Measurements from ENCODE around the gene P2RX2. TPM values are rescaled to one million over a fixed set of nuclear protein-coding genes. Genes with fewer than 3 reads are reported as not detected.

Gene P2RX2
- not detected in 2 replicates for total RNA-seq

DNA sequence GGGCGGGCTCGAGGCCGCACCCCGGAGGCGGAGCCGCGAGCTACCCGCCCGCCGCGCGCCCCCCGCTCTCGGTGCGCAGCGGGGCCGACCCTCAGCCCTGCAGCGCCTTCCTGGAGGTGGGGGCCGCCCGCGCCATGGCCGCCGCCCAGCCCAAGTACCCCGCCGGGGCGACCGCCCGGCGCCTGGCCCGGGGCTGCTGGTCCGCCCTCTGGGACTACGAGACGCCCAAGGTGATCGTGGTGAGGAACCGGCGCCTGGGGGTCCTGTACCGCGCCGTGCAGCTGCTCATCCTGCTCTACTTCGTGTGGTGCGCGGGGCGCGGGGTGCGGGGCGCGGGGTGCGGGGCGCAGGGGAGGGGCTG, at the start of gene P2RX2:
TSS of gene P2RX2 (plus strand) at position 94 of the 361 bp plus-strand sequence. CDS start at position 135, 41 bp downstream.
- DNase-seq (ENCODE audit: low read depth), result no peak
- H3K4me3 ChIP-seq (ENCODE audit: low read depth, low read length), result no peak within 1 kb of the TSS
- TF ChIP-seq CTCF (IDR thresholded peaks at IDR 0.05; ENCODE audit: insufficient read depth, low read depth, low read length), result no peak

DNA sequence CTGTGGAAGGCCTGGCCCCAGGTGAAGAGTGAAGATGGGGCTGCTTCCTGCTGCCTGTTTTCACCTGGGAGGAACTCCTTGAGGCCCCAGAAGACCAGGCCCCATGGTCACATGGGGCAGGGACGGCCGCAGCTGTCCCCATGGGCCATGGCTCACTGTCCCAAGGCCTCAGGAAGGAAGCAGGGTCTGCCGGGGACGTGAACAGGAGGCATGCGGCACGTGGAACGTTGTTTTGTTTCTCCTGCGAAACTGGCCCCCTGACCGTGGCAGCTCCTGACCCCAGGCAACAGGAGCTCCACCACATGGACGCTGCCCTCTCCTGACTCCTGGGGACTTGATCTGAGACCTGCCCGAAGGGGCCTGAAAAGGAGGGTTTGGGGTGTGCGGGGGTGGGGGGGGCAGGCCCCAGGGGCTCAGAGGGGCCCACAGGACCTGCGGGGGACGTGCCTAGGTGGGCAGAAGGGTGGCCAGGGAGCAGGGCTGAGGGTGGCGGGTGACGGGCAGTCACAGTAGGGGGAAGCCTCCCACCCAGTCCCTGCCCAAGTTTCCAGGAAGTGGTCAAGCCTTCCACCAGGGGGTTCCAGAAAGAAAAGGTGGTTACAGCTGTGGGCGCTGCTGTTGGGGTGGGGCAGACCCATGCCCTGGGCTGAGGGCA, 49.6 kb upstream of the P2RX2 start:
- TF ChIP-seq CTCF (IDR thresholded peaks at IDR 0.05; ENCODE audit: insufficient read depth, low read depth, low read length), result no peak
- H3K4me3 ChIP-seq (ENCODE audit: low read depth, low read length), result no peak overlapping the region
- no peak for DNase-seq (ENCODE audit: low read depth)

DNA sequence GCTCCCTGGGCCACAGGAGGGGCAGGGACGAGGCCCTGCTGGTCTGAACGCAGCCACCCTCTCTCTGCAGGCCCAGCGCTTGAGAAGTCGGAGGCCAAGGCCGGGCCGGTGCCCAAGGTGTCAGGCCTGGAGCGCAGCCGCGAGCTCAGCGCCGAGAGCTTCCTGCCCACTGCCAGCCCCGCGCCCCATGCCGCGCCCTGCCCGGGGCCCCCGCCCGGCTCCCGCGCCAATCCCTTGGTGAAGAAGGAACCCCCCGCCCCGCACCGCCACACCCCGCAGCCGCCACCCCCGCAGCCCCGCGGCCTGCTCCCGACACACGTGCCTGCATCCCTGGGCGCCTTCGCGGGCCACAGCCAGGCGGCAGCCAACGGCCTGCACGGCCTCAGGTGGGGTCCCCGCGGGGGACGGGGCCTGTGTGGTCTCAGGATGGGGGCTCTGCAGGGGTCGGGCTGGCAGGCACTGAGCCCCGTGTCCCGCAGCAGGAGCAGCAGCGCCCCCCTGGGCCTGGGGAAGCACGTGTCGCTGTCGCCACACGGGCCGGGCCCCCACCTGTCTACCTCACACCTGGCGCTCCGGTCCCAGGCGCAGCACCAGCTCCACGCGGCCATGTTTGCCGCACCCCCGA, 48.6 kb upstream of the P2RX2 start:
- DNase-seq (ENCODE audit: low read depth), result no peak
- no peak overlapping the region for H3K4me3 ChIP-seq (ENCODE audit: low read depth, low read length)
- TF ChIP-seq CTCF (IDR thresholded peaks at IDR 0.05; ENCODE audit: insufficient read depth, low read depth, low read length), result no peak

DNA sequence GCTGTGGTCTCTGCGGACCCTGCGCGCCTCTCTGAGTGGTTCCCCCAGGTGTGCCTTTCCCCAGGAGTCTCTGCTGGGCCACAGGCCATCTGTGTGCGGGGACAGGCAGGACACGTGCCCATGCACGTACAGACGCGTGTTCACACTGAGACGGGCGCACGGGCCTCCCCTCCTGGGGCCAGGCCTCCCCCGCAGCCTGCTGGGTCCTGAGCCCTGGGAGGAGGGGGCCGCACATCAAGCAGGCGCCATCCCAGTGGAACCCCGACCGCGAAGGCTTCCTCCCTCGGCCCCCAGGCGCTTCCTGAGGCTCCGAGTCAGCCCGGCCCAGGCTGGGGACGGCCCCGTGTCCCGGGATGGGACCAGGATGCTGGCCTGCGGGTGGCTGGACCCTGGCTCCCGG, 47.9 kb upstream of the P2RX2 start:
- DNase-seq (ENCODE audit: low read depth), result no peak
- no peak for TF ChIP-seq CTCF (IDR thresholded peaks at IDR 0.05; ENCODE audit: insufficient read depth, low read depth, low read length)
- no peak overlapping the region for H3K4me3 ChIP-seq (ENCODE audit: low read depth, low read length)

DNA sequence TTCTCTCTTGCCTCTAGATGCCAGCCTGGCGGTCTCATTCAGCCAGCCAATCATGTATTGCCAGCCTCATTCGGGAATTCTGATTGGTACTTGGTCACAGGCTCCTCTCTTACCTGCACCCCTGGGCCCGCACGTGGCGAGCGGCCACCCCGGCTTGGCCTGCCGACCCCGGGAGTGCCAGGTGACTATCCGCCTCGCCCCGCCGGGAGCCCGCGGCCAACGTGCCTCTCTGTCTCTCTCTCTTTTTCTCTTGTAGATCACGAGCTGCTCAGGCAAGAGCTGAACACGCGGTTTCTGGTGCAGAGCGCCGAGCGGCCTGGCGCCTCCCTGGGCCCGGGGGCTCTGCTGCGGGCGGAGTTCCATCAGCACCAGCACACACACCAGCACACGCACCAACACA, 47.5 kb upstream of the P2RX2 start:
- DNase-seq (ENCODE audit: low read depth), result no peak
- no peak overlapping the region for H3K4me3 ChIP-seq (ENCODE audit: low read depth, low read length)
- no peak for TF ChIP-seq CTCF (IDR thresholded peaks at IDR 0.05; ENCODE audit: insufficient read depth, low read depth, low read length)

DNA sequence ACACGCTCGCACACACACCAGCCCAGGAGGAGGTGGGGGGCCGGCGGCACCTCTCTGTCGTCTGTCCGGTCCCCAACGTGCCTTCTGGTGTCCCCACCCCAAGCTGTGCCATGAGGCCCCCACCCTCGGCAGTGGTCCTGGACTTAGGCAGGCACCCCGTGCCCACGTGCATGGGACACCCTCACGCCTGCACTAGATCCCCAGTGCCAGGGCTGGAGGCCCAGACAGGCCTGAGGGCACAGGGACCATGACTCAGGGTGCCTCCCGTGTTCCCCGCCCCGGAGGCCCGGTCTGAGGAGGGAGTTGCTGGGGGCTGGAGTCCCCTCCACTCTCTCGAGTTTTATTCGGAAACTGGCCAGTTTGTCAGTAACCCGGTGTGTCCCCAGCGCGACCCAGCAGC, 47.0 kb upstream of the P2RX2 start:
- H3K4me3 ChIP-seq (ENCODE audit: low read depth, low read length), result no peak overlapping the region
- no peak for TF ChIP-seq CTCF (IDR thresholded peaks at IDR 0.05; ENCODE audit: insufficient read depth, low read depth, low read length)
- DNase-seq (ENCODE audit: low read depth), result no peak

- H3K4me3 ChIP-seq (ENCODE audit: low read depth, low read length), result no peak overlapping the region
- no peak for DNase-seq (ENCODE audit: low read depth)
- TF ChIP-seq CTCF (IDR thresholded peaks at IDR 0.05; ENCODE audit: insufficient read depth, low read depth, low read length), result no peak
These were observed 46.5 kb upstream of the P2RX2 start for GRCh38 chr12:132572106-132572505.

Data from fibroblast of villous mesenchyme (primary cell).